Neural progenitor cell (in vitro differentiated cells): ENCODE data around the gene UPB1. TPM values are rescaled to one million over a fixed set of nuclear protein-coding genes. Genes with fewer than 3 reads are reported as not detected.

Source experiments
- DNase-seq: peaks from one replicate; pipeline ENCODE4 v3.0.0-alpha.2; 2016; ENCODE audit warnings: low spot score
- H2AFZ ChIP-seq: fragments of 200-600 bp; sonication (generic); replicated peaks from 2 replicates; pipeline ENCODE4 v1.6.1; 2016; ENCODE audit warnings: antibody characterized with exemption
- H3F3A ChIP-seq: fragments of 200-600 bp; sonication (generic); 2 replicates; pipeline ENCODE4 v1.6.1; 2016; ENCODE audit warnings: antibody characterized with exemption, low read depth
- H3K27ac ChIP-seq: fragments of 200-600 bp; sonication (generic); 2 replicates; pipeline ENCODE4 v1.5.1; 2016; ENCODE audit warnings: mild to moderate bottlenecking
- H3K27me3 ChIP-seq: fragments of 200-600 bp; sonication (generic); 2 replicates; pipeline ENCODE4 v1.6.1; 2016; ENCODE audit warnings: mild to moderate bottlenecking, moderate library complexity
- H3K36me3 ChIP-seq: fragments of 200-600 bp; sonication (generic); 2 replicates; pipeline ENCODE4 v1.5.1; 2016
- H3K4me1 ChIP-seq: fragments of 200-600 bp; sonication (generic); 2 replicates; pipeline ENCODE4 v1.6.1; 2016; ENCODE audit warnings: mixed run types
- H3K4me2 ChIP-seq: fragments of 200-600 bp; sonication (generic); 2 replicates; pipeline ENCODE4 v1.6.1; 2016
- H3K4me3 ChIP-seq: fragments of 200-600 bp; sonication (generic); 2 replicates; pipeline ENCODE4 v1.5.1; 2016
- H3K79me2 ChIP-seq: fragments of 200-600 bp; sonication (generic); 2 replicates; pipeline ENCODE4 v1.6.1; 2016; ENCODE audit warnings: low read depth
- H3K9ac ChIP-seq: fragments of 200-600 bp; sonication (generic); 2 replicates; pipeline ENCODE4 v1.6.1; 2016
- H3K9me3 ChIP-seq: fragments of 200-600 bp; sonication (generic); 2 replicates; pipeline ENCODE4 v1.5.1; 2016; ENCODE audit warnings: low read depth
- H4K20me1 ChIP-seq: fragments of 200-600 bp; sonication (generic); 2 replicates; pipeline ENCODE4 v1.6.1; 2016; ENCODE audit warnings: low read depth
- H3K27ac Mint-ChIP-seq: 3 replicates; pipeline ENCODE4 v1.8.0; 2021; ENCODE audit warnings: mixed read lengths
- H3K27me3 Mint-ChIP-seq: 2 replicates; pipeline ENCODE4 v1.8.0; 2022; ENCODE audit warnings: low read depth, mild to moderate bottlenecking, inconsistent platforms, moderate library complexity, mixed read lengths; ENCODE audit not compliant: insufficient read depth
- H3K36me3 Mint-ChIP-seq: 3 replicates; pipeline ENCODE4 v1.8.0; 2021; ENCODE audit warnings: mixed read lengths
- H3K4me1 Mint-ChIP-seq: 3 replicates; pipeline ENCODE4 v1.8.0; 2021; ENCODE audit warnings: mixed read lengths
- H3K4me3 Mint-ChIP-seq: 3 replicates; pipeline ENCODE4 v1.8.0; 2021; ENCODE audit warnings: mild to moderate bottlenecking, moderate library complexity, mixed read lengths
- H3K9me3 Mint-ChIP-seq: 3 replicates; pipeline ENCODE4 v1.8.0; 2020; ENCODE audit warnings: mixed read lengths
- EZH2 ChIP-seq: fragments of 200-600 bp; sonication (generic); IDR thresholded peaks from 2 replicates; pipeline ENCODE4 v1.6.1; 2017; ENCODE audit warnings: antibody characterized with exemption, mild to moderate bottlenecking, moderate library complexity
- EZH2phosphoT487 ChIP-seq: fragments of 200-600 bp; sonication (generic); IDR thresholded peaks from 2 replicates; pipeline ENCODE4 v1.6.1; 2017; ENCODE audit warnings: antibody characterized with exemption
- total RNA-seq: library from RNA; depleted of rRNA; stranded (reverse); fragments of >200 nt; gene quantifications from 2 replicates; pipeline ENCODE4 v1.2.3, GENCODE V29; 2015; ENCODE audit warnings: low replicate concordance
- TF ChIP-seq, protein P1 (sequence below): fragments of 200-600 bp; sonication (generic); IDR thresholded peaks from 2 replicates; pipeline ENCODE4 v1.5.1; 2017; ENCODE audit warnings: antibody characterized with exemption, mild to moderate bottlenecking

Gene UPB1
- total RNA-seq, 1 donor from 2014 or later = 0.17 TPM

DNA sequence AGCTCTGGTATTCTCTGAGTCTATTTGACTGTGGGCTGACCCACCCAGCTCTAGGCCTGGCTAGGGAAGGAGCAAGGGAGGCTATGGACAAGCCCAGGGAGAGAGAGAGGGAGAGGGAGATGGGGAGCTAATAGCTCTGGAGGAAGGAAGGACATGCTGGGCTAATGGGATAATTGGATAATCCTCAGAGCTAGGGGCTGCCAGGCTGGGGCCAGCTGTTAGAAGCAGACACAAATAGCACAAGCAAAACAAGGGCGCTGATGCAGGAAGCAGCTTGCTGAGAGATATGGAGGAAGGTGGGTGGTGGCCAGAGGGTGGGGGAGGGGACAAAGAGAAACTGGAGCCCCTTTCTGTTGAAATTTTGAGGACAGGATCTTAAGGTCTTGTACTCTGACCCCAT, 44.5 kb upstream of the UPB1 start:
- no peak for TF ChIP-seq EZH2phosphoT487
- no peak for TF ChIP-seq EZH2
- TF ChIP-seq, protein P1, sequence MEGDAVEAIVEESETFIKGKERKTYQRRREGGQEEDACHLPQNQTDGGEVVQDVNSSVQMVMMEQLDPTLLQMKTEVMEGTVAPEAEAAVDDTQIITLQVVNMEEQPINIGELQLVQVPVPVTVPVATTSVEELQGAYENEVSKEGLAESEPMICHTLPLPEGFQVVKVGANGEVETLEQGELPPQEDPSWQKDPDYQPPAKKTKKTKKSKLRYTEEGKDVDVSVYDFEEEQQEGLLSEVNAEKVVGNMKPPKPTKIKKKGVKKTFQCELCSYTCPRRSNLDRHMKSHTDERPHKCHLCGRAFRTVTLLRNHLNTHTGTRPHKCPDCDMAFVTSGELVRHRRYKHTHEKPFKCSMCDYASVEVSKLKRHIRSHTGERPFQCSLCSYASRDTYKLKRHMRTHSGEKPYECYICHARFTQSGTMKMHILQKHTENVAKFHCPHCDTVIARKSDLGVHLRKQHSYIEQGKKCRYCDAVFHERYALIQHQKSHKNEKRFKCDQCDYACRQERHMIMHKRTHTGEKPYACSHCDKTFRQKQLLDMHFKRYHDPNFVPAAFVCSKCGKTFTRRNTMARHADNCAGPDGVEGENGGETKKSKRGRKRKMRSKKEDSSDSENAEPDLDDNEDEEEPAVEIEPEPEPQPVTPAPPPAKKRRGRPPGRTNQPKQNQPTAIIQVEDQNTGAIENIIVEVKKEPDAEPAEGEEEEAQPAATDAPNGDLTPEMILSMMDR = no peak
- Histone ChIP-seq H4K20me1 (no peaks in the 10 kb centered on the region), H3F3A (peaks cover 16% of the 10 kb centered on the region), H2AFZ (no peak overlapping the region), H3K27ac (no peak overlapping the region), H3K9me3 (no peaks in the 10 kb centered on the region), H3K27me3 (peaks cover 17% of the 10 kb centered on the region), H3K4me2 (peak overlapping the region; percentile 47), H3K4me1 (peaks cover 22% of the 10 kb centered on the region), H3K79me2 (no peaks in the 10 kb centered on the region), H3K4me3 (no peak overlapping the region), H3K9ac (no peak overlapping the region), H3K36me3 (no peaks in the 10 kb centered on the region)
- Mint-ChIP-seq H3K4me3 (no peak overlapping the region), H3K36me3 (no peaks in the 10 kb centered on the region), H3K9me3 (peaks cover 2% of the 10 kb centered on the region), H3K27ac (no peak overlapping the region), H3K4me1 (peaks cover 26% of the 10 kb centered on the region), H3K27me3 (peaks cover 7% of the 10 kb centered on the region)
- peak; percentile 75 for DNase-seq

DNA sequence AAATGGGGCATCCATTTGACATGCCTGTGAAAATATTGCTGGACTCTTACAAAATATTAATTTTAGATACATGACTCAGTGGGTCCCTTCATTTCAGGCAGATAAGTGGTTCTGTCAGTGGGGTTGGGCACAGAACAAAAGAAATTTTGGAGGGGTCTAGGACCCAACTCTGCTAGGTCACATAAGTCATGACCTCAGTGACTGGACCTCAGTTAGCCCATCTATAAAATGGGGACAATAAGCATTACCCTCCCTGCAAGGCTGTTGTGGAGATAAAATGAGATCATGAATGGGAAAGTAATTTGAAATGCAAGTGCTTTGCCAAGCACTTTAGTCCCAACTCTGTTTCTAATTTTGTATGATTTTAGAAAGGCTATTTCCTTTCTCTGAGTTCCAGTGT, 44.0 kb upstream of the UPB1 start:
- H3K9me3 Mint-ChIP-seq = peaks cover 2% of the 10 kb centered on the region
- no peak for DNase-seq
- Histone ChIP-seq H3K4me3 (no peak overlapping the region), H3K27me3 (peaks cover 17% of the 10 kb centered on the region), H3K27ac (no peak overlapping the region), H3K36me3 (no peaks in the 10 kb centered on the region), H3K9me3 (no peaks in the 10 kb centered on the region), H3K79me2 (no peaks in the 10 kb centered on the region), H3K9ac (no peak overlapping the region), H2AFZ (no peak overlapping the region), H3K4me1 (peaks cover 17% of the 10 kb centered on the region), H4K20me1 (no peaks in the 10 kb centered on the region), H3F3A (peaks cover 15% of the 10 kb centered on the region), H3K4me2 (peak overlapping the region; percentile 47)
- H3K27ac Mint-ChIP-seq = no peak overlapping the region
- H3K4me1 Mint-ChIP-seq = peaks cover 20% of the 10 kb centered on the region
- TF ChIP-seq, protein P1 = no peak
- TF ChIP-seq EZH2 (no peak), EZH2phosphoT487 (no peak)
- no peaks in the 10 kb centered on the region for H3K36me3 Mint-ChIP-seq
- H3K4me3 Mint-ChIP-seq = no peak overlapping the region
- H3K27me3 Mint-ChIP-seq = peaks cover 5% of the 10 kb centered on the region

DNA sequence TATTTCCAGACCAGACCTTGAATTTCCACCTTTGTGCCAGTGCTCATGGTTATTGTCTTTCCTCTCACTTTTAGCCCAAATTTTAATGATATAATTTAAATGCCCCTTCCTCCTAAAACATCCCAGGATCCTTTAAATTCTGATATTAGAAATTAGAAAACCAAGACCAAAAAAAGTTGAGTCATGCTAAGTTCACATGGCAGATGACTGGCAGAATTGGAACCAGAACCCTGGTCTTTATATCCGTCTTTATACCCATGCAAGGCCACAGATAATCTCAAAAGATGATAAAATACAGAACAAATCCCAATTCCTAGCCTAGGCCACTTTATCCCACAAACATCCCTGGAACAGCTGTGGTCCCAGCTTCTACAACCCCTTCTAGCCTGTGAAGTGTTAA, 41.3 kb upstream of the UPB1 start:
- Mint-ChIP-seq H3K36me3 (no peaks in the 10 kb centered on the region), H3K27ac (no peak overlapping the region), H3K27me3 (peaks cover 3% of the 10 kb centered on the region), H3K4me3 (no peak overlapping the region), H3K4me1 (peaks cover 12% of the 10 kb centered on the region), H3K9me3 (peaks cover 2% of the 10 kb centered on the region)
- DNase-seq = no peak
- Histone ChIP-seq H3K79me2 (no peaks in the 10 kb centered on the region), H3F3A (peaks cover 15% of the 10 kb centered on the region), H2AFZ (no peak overlapping the region), H3K4me3 (no peak overlapping the region), H3K36me3 (no peaks in the 10 kb centered on the region), H3K9ac (no peak overlapping the region), H3K9me3 (no peaks in the 10 kb centered on the region), H4K20me1 (no peaks in the 10 kb centered on the region), H3K27me3 (peaks cover 14% of the 10 kb centered on the region), H3K4me2 (no peak overlapping the region), H3K27ac (no peak overlapping the region), H3K4me1 (peaks cover 15% of the 10 kb centered on the region)
- TF ChIP-seq, protein P1 = no peak
- TF ChIP-seq EZH2phosphoT487 = no peak
